ENCODE results near the gene TRPC4. TPM values are rescaled to one million over a fixed set of nuclear protein-coding genes. Genes with fewer than 3 reads are reported as not detected.

The TRPC4 gene
- total and polyA plus RNA-seq, 8 donors: 0.23 to 12.3 (median 3.9) TPM; not detected in 1

GRCh38 chr13:37707739-37708500 is 161.7 kb downstream of the TRPC4 start:
- H3K27ac ChIP-seq: peak overlapping the region in 1 of 5 donors; percentile 21
- whole genome bisulfite sequencing, 5 donors: 64 to 87% (median 77%) methylated on average over 2 of the region's 2 CpGs
- no peak overlapping the region for H3K4me3 ChIP-seq

GRCh38 chr13:37706041-37706440 is 163.5 kb downstream of the TRPC4 start:
- Histone ChIP-seq H3K4me1 (no peaks in the 10 kb centered on the region), H3K4me3 (no peak overlapping the region), H3K27me3 (no peaks in the 10 kb centered on the region), H3K36me3 (no peaks in the 10 kb centered on the region), H3K27ac (no peak overlapping the region), H3K9me3 (no peaks in the 10 kb centered on the region)
- intact Hi-C loops (cut with DNase I; ENCODE audit: low total_unique reads): no loop called here
- 80 to 92% (median 87%) methylated on average over 2 of the region's 2 CpGs for WGBS, 5 donors
- TF ChIP-seq CTCF (IDR thresholded peaks at IDR 0.05) (no peak), EP300 (IDR thresholded peaks at IDR 0.05) (no peak), POLR2A (IDR thresholded peaks at IDR 0.05) (no peak), POLR2AphosphoS5 (IDR thresholded peaks at IDR 0.05) (no peak)
- DNase-seq: no peak

More at GRCh38 chr13:37707739-37708500, 161.7 kb downstream of the TRPC4 start:
- Histone ChIP-seq H3K27me3 (no peaks in the 10 kb centered on the region), H3K4me1 (no peaks in the 10 kb centered on the region), H3K9me3 (no peaks in the 10 kb centered on the region), H3K36me3 (no peaks in the 10 kb centered on the region)
- peak in 1 of 2 donors; percentile 27 for DNase-seq
- TF ChIP-seq EP300 (IDR thresholded peaks at IDR 0.05) (no peak), POLR2AphosphoS5 (IDR thresholded peaks at IDR 0.05) (no peak), POLR2A (IDR thresholded peaks at IDR 0.05) (no peak), CTCF (IDR thresholded peaks at IDR 0.05) (no peak)
- intact Hi-C loops (cut with DNase I; ENCODE audit: low total_unique reads): no loop called here

GRCh38 chr13:37701972-37702371 is 167.6 kb downstream of the TRPC4 start:
- peak overlapping the region in 2 of 5 donors; percentile 18 to 37 for H3K27ac ChIP-seq
- no peaks in the 10 kb centered on the region for H3K9me3 ChIP-seq
- intact Hi-C loops (cut with DNase I; ENCODE audit: low total_unique reads): no loop called here
- no peak for DNase-seq
- H3K27me3 ChIP-seq: no peaks in the 10 kb centered on the region
- no peaks in the 10 kb centered on the region for H3K4me1 ChIP-seq
- no peaks in the 10 kb centered on the region for H3K36me3 ChIP-seq
- TF ChIP-seq POLR2AphosphoS5 (IDR thresholded peaks at IDR 0.05): peak in 1 of 3 donors; percentile 66
- TF ChIP-seq EP300 (IDR thresholded peaks at IDR 0.05): no peak
- no peak overlapping the region for H3K4me3 ChIP-seq
- WGBS, 5 donors: 55 to 64% (median 62%) methylated on average over 4 of the region's 4 CpGs

DNA sequence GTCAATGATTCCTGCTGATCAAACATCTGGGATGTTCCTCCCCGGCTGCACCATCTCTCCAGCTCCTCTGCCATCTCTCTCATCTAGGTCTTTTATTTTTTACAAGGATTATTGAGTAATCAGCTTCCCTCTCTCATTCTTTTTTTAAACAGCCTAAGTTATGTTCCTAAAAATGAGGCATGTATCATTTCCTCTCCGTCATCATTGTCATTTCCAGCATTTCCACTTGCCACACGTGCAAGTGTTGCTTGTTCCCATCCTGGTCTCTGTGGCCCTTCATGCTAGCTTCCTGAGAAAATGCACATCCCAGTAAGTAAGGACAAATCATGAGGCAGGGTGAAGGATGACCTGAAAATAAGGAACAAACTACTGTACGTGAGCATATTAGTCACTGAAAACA is 168.3 kb downstream of the TRPC4 start:
- Histone ChIP-seq H3K27ac (peak overlapping the region in 2 of 5 donors; percentile 18 to 37), H3K27me3 (no peaks in the 10 kb centered on the region), H3K4me3 (no peak overlapping the region), H3K9me3 (no peaks in the 10 kb centered on the region), H3K4me1 (no peaks in the 10 kb centered on the region), H3K36me3 (no peaks in the 10 kb centered on the region)
- TF ChIP-seq CTCF (IDR thresholded peaks at IDR 0.05) (no peak), POLR2AphosphoS5 (IDR thresholded peaks at IDR 0.05) (peak in 1 of 3 donors; percentile 7)
- DNase-seq: no peak
- intact Hi-C loops (cut with DNase I; ENCODE audit: low total_unique reads): no loop called here
- 47 to 71% (median 61%) methylated on average over 4 of the region's 4 CpGs for WGBS, 5 donors

GRCh38 chr13:37700887-37701286 is 168.7 kb downstream of the TRPC4 start:
- no peak for TF ChIP-seq POLR2A (IDR thresholded peaks at IDR 0.05)
- TF ChIP-seq CTCF (IDR thresholded peaks at IDR 0.05): no peak
- no peak for TF ChIP-seq POLR2AphosphoS5 (IDR thresholded peaks at IDR 0.05)
- TF ChIP-seq EP300 (IDR thresholded peaks at IDR 0.05): no peak
- H3K27ac ChIP-seq: no peak overlapping the region
- no peaks in the 10 kb centered on the region for H3K9me3 ChIP-seq
- H3K4me1 ChIP-seq: no peaks in the 10 kb centered on the region
- intact Hi-C loops (cut with DNase I; ENCODE audit: low total_unique reads): no loop called here
- no peaks in the 10 kb centered on the region for H3K36me3 ChIP-seq
- no peak overlapping the region for H3K4me3 ChIP-seq
- H3K27me3 ChIP-seq: no peaks in the 10 kb centered on the region
- DNase-seq: no peak
- 81 to 90% (median 82%) methylated on average over 2 of the region's 2 CpGs for WGBS, 5 donors
